Sigmoid colon (tissue), 7 donors: Measurements from ENCODE around the gene PLRG1. TPM values are rescaled to one million over a fixed set of nuclear protein-coding genes. Genes with fewer than 3 reads are reported as not detected.
A peak's percentile ranks its signal among the peaks of the same experiment; 100 is the strongest.

Experiments used
- DNase-seq: peaks from one replicate; pipeline ENCODE4 v3.0.0-alpha.2; 2019
- H3K27ac ChIP-seq, 4 donors: fragments of 200-600 bp; sonication (generic); one replicate each; pipeline ENCODE4 v1.5.1; 2016 to 2019; ENCODE audit warnings: mild to moderate bottlenecking in 1 of 4
- H3K27me3 ChIP-seq, 3 donors: fragments of 200-600 bp; sonication (generic); one replicate each; pipeline ENCODE4 v1.5.1; 2019; ENCODE audit warnings: mild to moderate bottlenecking in 1 of 3
- H3K36me3 ChIP-seq, 4 donors: fragments of 200-600 bp; sonication (generic); one replicate each; pipeline ENCODE4 v1.5.1; 2016 to 2019
- H3K4me1 ChIP-seq, 4 donors: fragments of 200-600 bp; sonication (generic); one replicate each; pipeline ENCODE4 v1.5.1; 2017 to 2019
- H3K4me3 ChIP-seq, 4 donors: fragments of 200-600 bp; sonication (generic); one replicate each; pipeline ENCODE4 v1.5.1; 2017 to 2019; ENCODE audit warnings: mild to moderate bottlenecking in 2 of 4, moderate library complexity in 1 of 4
- H3K9me3 ChIP-seq, 4 donors: fragments of 200-600 bp in 3 of 4; sonication (generic) in 3 of 4; one replicate each; pipeline versions ENCODE4 v1.5.1 to v1.6.1; 2013 to 2019
- EP300 ChIP-seq, 4 donors: sonication (generic); formaldehyde crosslinking; IDR thresholded peaks; one replicate each; pipeline ENCODE4 v1.6.1; 2017; ENCODE audit warnings: antibody characterized with exemption in 4 of 4
- POLR2A ChIP-seq, 2 donors: fragments of 450-650 bp; IDR thresholded peaks; one replicate each; pipeline ENCODE4 v1.6.1; 2016; ENCODE audit warnings: antibody characterized with exemption in 2 of 2, mild to moderate bottlenecking in 2 of 2, moderate library complexity in 2 of 2
- POLR2AphosphoS5 ChIP-seq, 4 donors: sonication (generic); formaldehyde crosslinking; IDR thresholded peaks; one replicate each; pipeline ENCODE4 v1.6.1; 2017; ENCODE audit warnings: antibody characterized with exemption in 4 of 4
- WGBS, 2 donors: extraction: QIAGEN DNeasy Blood & Tissue Kit; methylation state at CpG; one replicate each; pipeline ENCODE4 v1.1.7; 2013; 5-methylcytosine and 5-hydroxymethylcytosine counted together
- intact Hi-C: fragments of 100-400 bp; cut with DNase I; formaldehyde crosslinking; loops from one replicate; pipeline ENCODE4 v1.15.1; 2023
- polyA plus RNA-seq, 3 donors: library from polyadenylated mRNA; stranded (reverse); fragments of 200-250 nt; gene quantifications; one replicate each; pipeline ENCODE4 v1.2.3, GENCODE V29; 2013
- total RNA-seq, 4 donors: library from RNA; depleted of rRNA; stranded (reverse); fragments of >200 nt; gene quantifications; one replicate each; pipeline ENCODE4 v1.1.0, GENCODE V29; 2016
- TF ChIP-seq, protein P1 (sequence below), 4 experiments: fragments of 450-650 bp in 3 of 4; fragments of 200-600 bp in 1 of 4; IDR thresholded peaks; one replicate each; pipeline ENCODE4 v1.5.1; 2016 to 2019; ENCODE audit warnings: antibody characterized with exemption in 4 of 4, mild to moderate bottlenecking in 3 of 4, moderate library complexity in 2 of 4
- donor health status: healthy with polysubstance abuse.
- donor health status: Bipolar disorder and iron deficiency.
- donor health status: healthy.

The PLRG1 gene
- total and polyA plus RNA-seq, 7 donors, result 24.7 to 73.1 (median 41.3) TPM

DNA sequence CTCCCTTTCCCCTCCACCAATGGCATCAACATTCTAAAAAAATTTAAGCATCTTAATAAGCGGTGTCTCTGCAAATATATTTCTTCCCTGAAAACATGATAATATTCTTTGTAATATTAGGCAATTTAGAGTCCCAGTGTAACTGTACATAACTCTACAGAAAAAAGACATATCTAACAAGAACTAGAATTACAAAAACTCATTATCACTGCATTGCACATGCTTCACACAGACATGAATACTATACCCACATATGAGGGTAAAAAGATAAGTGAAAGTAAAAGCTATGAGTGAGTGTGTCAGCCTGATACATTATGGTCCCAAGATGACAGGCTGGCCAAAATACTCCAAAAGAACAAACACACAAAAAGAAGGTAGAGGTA, 10.2 kb upstream of the PLRG1 start:
- WGBS, 2 donors, result 94 to 97% methylated on average over 1 of the region's 1 CpG
- TF ChIP-seq POLR2A (IDR thresholded peaks at IDR 0.05) (no peak), POLR2AphosphoS5 (IDR thresholded peaks at IDR 0.05) (no peak), EP300 (IDR thresholded peaks at IDR 0.05) (no peak)
- TF ChIP-seq, protein P1, sequence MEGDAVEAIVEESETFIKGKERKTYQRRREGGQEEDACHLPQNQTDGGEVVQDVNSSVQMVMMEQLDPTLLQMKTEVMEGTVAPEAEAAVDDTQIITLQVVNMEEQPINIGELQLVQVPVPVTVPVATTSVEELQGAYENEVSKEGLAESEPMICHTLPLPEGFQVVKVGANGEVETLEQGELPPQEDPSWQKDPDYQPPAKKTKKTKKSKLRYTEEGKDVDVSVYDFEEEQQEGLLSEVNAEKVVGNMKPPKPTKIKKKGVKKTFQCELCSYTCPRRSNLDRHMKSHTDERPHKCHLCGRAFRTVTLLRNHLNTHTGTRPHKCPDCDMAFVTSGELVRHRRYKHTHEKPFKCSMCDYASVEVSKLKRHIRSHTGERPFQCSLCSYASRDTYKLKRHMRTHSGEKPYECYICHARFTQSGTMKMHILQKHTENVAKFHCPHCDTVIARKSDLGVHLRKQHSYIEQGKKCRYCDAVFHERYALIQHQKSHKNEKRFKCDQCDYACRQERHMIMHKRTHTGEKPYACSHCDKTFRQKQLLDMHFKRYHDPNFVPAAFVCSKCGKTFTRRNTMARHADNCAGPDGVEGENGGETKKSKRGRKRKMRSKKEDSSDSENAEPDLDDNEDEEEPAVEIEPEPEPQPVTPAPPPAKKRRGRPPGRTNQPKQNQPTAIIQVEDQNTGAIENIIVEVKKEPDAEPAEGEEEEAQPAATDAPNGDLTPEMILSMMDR (IDR thresholded peaks at IDR 0.05), result no peak

DNA sequence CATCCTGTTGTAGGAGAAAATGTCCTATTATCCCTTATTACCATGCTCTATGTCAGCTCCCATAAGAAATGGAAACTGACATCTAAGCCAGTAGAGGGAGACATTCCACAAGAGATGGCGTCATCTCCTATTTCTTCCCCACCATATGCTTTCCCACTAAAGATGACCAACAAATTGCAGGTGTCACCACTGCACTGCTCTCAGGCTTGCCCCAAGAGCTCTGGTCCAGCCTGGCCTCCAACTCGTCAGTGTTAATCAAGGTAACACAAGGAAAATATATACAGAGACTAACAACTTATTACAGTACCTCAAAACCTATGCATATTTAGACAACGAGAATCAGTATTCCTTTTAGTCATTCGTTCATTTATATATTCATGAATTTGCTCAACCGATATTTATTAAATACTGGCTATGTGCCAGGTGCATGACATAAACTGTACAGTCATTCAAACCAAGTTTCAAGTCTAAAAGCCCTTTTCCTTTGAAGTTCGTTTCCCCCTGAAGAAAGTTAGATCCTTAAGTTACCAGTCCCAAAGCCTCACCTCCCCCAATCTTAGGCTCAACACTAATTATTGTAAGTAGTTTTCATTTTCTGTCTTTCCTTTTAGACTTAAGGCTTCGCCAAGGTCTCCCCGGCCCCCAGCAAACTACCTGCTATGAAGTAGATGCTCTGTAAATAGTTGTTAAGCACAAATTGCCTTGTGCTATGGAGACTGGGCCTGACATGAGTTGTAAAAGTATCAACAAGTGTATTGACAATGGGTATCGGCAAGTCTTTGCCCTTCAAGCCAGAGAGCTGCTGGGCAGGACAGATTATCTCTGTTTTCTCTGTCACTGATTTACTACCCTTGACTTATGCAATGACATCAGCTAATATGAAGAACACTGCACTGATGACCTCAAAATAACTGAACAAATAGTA, 9.6 kb upstream of the PLRG1 start:
- TF ChIP-seq, protein P1 (IDR thresholded peaks at IDR 0.05), result peak in 2 of 4 experiments; percentile 21 to 36
- TF ChIP-seq EP300 (IDR thresholded peaks at IDR 0.05) (no peak), POLR2A (IDR thresholded peaks at IDR 0.05) (no peak)
- 17 to 65% methylated on average over 9 of the region's 9 CpGs for WGBS, 2 donors

More for the DNA sequence above, 10.2 kb upstream of the PLRG1 start:
- Histone ChIP-seq H3K9me3 (no peaks in the 10 kb centered on the region), H3K27me3 (no peaks in the 10 kb centered on the region), H3K36me3 (no peaks in the 10 kb centered on the region), H3K4me3 (no peak overlapping the region), H3K27ac (no peak overlapping the region), H3K4me1 (no peaks in the 10 kb centered on the region)
- intact Hi-C loops, result no loop called here
- DNase-seq, result no peak

GRCh38 chr4:154559141-154559493, 8.9 kb upstream of the PLRG1 start:
- no peak for DNase-seq
- Histone ChIP-seq H3K4me1 (no peaks in the 10 kb centered on the region), H3K27ac (no peak overlapping the region), H3K36me3 (no peaks in the 10 kb centered on the region), H3K27me3 (no peaks in the 10 kb centered on the region), H3K4me3 (no peak overlapping the region), H3K9me3 (no peaks in the 10 kb centered on the region)
- intact Hi-C loops, result no loop called here
- WGBS, 2 donors, result 87 to 93% methylated on average over 1 of the region's 1 CpG
- TF ChIP-seq POLR2AphosphoS5 (IDR thresholded peaks at IDR 0.05), result no peak
- TF ChIP-seq, protein P1 (IDR thresholded peaks at IDR 0.05), result no peak

More for the DNA sequence above, 9.6 kb upstream of the PLRG1 start:
- no peak overlapping the region for H3K4me3 ChIP-seq
- no peaks in the 10 kb centered on the region for H3K36me3 ChIP-seq
- intact Hi-C loops, result no loop called here
- no peaks in the 10 kb centered on the region for H3K27me3 ChIP-seq
- no peak for DNase-seq
- H3K27ac ChIP-seq, result no peak overlapping the region
- H3K9me3 ChIP-seq, result no peaks in the 10 kb centered on the region
- no peaks in the 10 kb centered on the region for H3K4me1 ChIP-seq

- H3K27ac ChIP-seq, result peak overlapping the region; percentile 5 to 88 (median 86)
Measured at GRCh38 chr4:154551872-154552686, 1.9 kb upstream of the PLRG1 start.

More at GRCh38 chr4:154551872-154552686, 1.9 kb upstream of the PLRG1 start:
- Histone ChIP-seq H3K27me3 (no peaks in the 10 kb centered on the region), H3K9me3 (no peaks in the 10 kb centered on the region), H3K4me1 (peaks cover 0 to 31% (median 20%) of the 10 kb centered on the region in 4 donors), H3K4me3 (no peak overlapping the region), H3K36me3 (peaks cover 0 to 14% (median 3%) of the 10 kb centered on the region in 4 donors)
- TF ChIP-seq POLR2AphosphoS5 (IDR thresholded peaks at IDR 0.05), result peak in 1 of 4 donors; percentile 20
- TF ChIP-seq EP300 (IDR thresholded peaks at IDR 0.05), result no peak
- TF ChIP-seq, protein P1 (IDR thresholded peaks at IDR 0.05), result peak; percentile 24 to 80 (median 70)
- TF ChIP-seq POLR2A (IDR thresholded peaks at IDR 0.05), result no peak
- DNase-seq, result peak; percentile 88
- 16 to 26% methylated on average over 6 of the region's 6 CpGs for WGBS, 2 donors
- intact Hi-C loops, result loop anchor here (2.0 to 5.0 kb wide), 2 partner anchors 70 to 227 kb away; no protein-coding TSS in a partner anchor
